HG03460 (cell line): Measurements from ENCODE around the gene ZDHHC14.
"Not testable (repeated sequence)": the region's sequence is repeated elsewhere in the genome, so short reads cannot be mapped to it uniquely, and the experiment has no call there.

Source experiments
- ATAC-seq: cut with Tn5 transposase; IDR thresholded peaks from one replicate; pipeline ENCODE4 v1.9.1; 2021; ENCODE audit not compliant: unreplicated experiment

The ZDHHC14 gene

DNA sequence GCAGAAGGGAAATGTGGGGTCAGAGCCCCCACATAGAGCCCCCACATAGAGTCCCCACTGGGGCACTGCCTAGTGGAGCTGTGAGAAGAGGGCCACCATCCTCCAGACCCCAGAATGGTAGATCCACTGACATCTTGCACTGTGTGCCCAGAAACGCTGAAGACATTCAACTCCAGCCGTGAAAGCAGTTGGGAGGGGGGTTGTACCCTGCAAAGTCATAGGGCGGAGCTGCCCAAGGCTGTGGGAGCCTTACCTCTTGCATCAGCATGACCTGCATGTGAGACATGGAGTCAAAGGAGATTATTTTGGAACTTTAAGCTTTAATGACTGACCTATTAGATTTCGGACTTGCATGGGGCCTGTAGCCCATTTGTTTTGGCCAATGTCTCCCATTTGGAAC is 209.7 kb downstream of the ZDHHC14 start:
- not testable (repeated sequence) for ATAC-seq

DNA sequence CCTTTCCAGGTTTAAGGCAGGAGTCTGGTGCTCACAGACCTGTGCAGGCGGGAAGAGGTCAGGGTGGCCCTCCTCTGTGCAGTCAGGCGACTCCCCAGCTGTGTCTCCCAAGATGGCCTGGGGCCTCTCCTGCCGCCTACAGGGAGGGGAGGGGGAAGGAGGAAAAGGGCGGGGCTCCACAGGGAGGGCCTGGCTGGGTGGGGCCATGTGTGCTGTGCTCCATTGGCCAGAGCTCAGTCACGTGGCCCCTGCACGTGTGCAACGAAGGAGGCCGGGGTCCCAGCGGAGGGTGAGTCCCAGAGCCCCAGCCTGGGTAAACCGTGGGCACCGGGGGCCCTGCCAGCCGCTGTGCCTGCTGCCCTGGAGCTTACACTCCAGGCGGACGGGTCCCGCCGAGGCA is 211.6 kb downstream of the ZDHHC14 start:
- ATAC-seq: no peak

DNA sequence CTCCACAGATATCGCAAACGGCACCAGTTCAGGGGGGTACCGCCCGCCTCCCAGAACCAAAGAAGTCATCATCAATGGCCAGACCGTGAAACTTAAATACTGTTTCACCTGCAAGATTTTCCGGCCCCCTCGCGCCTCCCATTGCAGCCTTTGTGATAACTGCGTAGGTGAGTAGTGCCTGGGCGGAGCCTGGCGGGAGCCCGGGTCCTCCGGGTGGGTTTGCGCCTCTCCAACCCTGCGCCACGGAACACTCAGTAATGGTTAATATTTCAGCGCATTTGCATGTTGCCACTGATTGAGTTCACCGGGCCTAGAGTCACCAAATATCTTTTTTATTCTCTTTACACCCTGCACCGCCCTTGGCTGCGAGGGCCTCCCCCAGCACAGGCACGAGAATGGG is 212.0 kb downstream of the ZDHHC14 start:
- no peak for ATAC-seq

DNA sequence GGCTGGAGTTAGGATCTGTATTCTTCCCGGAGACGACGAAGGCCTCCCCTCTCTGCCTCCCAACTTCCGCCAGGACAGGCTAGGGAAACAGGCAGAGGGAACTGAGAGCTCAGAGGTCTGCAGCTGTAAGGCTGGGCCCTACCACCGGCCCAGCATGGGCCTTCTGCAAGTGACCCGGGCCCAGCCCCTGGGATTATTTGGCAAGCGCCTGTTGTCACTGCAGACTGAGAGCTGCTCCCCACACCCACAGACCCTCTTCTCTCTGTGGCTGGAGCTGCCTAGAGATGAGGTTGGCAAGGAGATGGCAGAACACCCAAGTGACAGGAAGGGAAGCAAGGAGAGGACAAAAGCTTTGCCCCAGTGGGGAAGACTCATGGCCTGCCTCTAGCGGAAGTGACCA is 212.6 kb downstream of the ZDHHC14 start:
- ATAC-seq: no peak

DNA sequence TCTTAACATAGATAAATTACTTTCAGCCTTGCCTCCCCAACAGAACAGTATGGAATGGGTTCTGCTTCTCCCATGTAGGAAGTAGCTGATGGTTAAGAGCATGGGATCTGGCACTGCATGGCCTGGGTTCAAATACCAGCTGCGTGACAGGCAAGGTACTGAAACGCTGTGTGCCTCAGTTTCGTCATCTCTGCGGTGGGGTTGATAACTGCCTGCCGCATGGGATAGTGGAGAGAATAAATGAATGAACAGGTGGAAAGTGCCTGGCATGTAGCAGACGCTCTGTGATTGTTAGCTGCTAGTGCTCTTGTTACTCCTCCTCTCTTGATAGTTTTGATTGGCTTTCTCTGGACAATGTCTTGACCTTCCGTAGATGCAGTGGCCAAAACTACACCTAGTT is 213.3 kb downstream of the ZDHHC14 start:
- no peak for ATAC-seq

DNA sequence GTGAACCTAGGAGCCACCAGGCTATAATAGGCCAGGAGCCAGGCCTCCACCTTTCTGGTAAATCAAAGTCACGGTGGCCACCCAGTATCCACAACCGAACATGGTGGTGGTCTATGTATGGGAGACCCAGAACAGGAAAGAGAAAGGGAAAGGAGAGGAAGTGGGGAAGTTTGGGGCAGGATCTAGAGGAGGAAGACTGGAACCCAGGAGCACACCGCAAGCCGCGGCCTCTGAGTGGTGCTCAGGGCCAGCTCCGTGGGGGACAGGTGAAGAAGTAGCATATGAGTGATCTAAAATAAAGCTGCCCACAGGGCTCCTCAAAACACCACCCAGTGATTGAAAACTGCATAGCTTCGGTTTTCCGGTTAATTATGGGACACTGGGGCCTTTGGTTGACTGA is 214.8 kb downstream of the ZDHHC14 start:
- ATAC-seq: no peak

DNA sequence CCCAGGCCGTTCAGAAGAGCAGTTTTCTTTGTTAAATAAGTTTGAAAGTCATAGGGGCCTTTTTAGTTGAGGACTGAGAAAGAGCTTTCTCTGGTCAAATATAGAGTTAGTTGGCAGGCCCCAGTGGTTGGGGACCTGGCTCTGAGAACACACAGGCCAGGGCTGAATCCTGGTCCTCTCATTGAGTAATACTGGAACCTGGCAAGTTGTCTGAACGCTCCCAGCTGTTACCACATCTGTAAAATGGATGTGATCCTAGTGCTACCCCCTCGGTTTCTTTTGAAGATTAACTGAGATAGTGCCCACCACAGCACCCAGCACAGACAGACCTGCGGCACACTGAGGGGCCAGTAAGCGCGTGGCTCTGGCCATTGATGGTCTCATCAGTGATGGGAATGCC is 215.5 kb downstream of the ZDHHC14 start:
- ATAC-seq: no peak

DNA sequence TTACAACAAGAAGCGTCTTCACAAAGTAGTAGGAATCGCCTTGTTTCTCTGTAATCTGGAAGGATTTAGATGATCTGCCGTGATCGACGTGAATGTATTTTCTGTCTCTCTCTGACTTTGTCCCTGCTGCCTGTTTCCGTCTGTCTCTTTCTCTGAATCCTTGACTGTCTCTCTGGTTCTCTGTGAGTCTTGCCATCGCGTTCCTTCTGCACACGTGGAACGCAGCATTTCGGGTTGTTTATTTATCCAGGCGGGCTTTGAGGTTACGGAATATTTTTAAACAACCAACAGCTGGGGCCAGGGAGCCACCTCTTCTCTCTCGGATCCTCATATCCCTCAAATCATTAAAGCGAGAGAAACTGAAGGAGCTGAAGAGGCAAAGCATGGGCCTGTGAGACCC is 215.9 kb downstream of the ZDHHC14 start:
- no peak for ATAC-seq

DNA sequence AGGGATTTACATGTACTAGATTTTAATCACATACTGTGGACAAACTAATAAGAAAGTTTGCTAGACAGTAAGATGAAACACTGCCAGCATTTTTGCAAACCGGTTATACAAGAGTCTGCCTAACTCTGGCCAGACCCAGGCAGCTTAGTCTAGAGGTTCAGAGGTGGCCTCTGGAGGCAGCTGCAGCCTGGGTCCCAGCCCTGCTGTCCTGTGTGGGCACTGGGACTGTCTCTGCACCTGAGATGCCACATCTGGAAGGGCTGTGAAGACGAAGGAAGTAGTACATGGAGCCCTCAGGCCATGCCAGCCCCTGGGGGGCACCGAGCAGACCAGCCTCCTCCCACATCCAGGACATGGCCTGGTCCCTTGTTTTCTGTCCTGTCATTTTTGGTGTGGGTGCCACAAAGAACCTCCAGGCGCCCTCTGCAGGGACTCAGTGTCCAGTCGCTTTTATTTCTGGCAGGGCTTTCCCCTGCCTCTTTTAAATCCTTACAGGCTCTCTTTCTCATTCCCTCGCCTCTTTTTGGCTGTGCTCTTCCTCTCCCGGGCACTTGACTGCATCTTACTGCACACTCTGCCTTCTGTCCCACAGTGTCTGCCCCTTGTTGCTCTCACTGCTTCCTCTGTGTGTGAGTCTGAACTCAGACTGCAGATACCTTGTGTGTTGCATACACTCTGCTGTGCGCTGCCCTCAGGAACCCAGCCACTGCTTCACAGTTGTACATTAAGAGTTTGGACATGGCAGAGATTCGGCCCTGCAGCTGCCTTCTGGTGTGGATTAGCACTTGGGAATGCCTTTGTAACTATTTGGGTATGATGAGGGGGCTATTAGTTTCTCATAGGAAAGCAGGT is 216.7 kb downstream of the ZDHHC14 start:
- ATAC-seq: no peak

DNA sequence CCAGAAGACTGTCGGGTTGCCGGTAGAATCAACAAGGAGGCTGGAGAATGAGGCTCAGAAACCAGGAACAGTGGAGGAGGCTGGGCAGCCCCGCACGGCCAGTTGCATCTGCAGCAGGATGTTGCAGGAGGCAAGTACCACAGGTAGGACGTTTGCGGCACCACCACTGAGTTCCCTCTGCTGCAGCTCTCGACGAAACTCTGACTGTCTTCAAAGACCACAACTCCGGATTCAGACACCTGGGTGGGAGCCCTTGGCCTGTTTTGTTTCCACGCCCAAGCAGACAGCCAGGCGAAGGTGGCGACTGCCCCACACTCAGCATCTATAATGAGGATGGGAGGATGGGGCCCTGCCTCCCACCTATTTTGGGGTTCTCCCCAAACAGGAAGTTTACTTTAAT is 218.2 kb downstream of the ZDHHC14 start:
- ATAC-seq: no peak

DNA sequence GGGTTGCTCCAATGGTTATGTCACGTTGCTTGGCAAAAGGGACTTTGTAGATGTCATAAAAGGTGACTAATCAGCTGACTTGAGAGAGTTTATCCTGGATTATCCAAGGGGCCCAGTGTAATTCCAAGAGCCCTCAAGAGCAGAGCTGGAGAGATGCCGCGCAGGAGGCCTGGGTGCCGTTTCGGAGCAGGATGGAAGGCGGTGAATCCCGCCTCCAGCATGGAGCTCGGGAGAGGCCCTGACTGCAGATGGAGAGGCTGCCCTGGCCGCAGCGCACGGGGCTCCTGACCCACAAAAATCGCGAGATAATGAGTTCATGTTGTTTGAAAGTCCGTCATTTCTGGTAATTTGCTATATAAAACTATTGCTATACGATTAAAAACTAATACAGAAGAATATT is 219.8 kb downstream of the ZDHHC14 start:
- no peak for ATAC-seq

DNA sequence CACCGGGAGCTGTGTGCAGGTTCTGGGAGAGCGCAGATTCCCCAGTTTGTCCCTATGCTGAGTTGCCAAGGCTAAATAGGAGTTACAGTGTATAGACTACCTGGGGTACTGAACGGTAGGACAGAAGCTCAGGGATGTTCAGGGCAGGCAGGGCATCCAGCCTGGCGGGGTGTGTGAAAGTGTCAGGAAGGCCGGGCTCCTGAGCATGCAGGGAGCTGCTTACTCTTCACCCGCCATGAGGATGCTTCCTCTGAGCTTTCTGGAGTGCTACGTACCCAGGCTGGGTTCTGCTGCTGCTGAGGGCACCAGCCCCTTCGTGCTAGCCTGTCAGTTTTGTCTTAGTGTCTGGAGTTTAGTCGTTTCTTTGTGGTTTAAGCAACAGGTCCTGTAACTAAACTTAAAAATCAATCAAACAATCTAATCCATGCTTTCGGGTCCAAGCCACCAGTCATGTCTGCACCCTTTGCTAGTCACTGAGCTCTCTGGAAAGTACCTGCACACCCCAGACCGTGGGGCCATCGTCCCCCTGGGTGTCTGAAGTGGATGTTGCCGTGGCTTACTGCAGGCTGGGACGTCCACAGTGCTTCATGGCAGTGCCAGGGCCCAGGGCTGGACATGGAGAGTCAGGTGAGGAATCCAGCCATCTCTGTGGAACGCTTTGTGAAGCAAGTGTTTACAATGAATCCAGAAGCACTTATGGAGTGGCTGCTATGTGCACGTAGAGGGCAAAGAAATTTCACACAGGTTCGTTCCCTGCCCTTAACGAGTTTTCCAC is 221.7 kb downstream of the ZDHHC14 start:
- no peak for ATAC-seq

DNA sequence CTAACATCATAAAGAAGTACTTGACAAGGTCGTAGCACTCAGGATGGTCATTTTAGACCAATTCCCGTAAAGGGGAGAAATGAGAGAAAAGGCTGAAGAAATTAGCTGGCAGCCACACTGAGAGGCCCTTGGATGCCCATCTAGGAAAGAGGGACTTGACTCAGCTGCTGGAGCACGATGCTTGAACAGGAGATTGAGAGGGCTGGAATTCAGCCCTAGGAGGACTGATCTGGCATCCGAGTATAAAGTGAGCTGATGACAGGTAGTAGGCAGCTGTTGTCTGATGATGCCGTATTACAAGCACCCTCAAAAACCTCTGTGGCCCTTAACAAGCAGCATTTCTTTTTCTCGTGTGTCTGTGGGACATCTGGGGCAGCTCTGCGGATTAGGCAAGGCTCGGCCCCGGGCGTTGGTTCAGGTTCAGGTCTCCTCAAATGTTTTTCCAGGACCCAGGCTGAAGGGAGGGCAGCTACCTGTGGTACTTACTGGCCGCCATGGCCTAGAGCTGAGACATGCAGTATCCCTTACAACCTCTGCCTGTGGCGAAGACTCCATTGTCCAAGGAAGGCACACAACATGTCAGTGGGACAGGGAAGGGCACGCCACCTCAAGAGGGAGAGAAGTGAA is 222.4 kb downstream of the ZDHHC14 start:
- no peak for ATAC-seq

DNA sequence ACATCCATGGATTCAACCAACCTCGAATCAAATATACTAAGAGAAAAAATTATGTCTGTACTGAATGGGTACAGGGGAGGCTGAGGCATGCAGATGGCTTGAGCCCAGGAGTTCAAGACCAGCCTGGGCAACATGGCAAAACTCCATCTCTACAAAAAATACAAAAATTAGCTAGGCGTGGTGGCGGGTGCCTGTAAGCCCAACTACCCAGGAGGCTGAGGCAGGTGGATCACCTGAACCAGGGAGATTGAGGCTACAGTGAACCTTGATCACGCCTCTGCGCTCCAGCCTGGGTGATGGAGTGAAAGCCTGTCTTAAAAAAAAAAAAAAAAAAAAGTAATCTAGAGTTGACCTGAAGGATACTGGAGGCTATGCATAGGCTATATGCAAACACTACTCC is 223.0 kb downstream of the ZDHHC14 start:
- ATAC-seq: no peak

DNA sequence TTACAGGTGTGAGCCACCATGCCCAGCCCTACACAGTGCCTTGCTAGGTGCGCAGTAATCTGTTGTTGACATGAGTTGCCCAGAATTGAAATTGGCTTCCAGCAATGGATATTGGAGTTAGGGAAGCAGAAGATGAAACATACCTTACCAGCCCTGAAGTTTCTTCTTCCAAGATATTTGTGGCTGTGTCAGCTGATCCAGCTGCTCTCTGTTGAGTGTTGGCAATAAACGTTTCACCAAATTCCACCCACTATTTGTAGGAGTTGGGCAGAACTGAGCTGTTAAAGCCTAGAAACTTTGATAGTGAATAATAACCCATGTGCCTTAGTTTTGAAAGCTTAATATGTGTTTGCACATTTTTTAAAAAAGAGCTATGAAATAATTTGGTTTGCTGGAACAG is 223.8 kb downstream of the ZDHHC14 start:
- ATAC-seq: no peak

DNA sequence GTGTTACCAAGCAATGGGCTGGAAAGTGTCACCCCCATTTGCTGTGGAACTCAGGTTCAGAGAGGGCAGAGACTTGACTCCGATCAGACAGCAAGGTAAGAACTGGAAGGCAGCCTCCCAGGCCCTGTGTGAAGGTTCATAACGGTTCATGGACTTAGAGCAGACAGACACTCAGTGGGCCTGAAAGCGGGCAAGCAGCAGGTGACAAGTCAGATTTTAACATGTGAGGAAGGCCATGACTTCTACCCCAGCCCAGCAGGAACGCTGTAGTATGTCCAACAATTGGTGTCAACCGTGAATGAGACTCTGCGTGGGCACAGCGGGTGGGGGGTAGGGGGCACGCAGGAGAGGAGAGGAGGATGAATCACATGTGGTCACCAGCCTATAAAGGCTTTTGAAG is 224.5 kb downstream of the ZDHHC14 start:
- no peak for ATAC-seq

DNA sequence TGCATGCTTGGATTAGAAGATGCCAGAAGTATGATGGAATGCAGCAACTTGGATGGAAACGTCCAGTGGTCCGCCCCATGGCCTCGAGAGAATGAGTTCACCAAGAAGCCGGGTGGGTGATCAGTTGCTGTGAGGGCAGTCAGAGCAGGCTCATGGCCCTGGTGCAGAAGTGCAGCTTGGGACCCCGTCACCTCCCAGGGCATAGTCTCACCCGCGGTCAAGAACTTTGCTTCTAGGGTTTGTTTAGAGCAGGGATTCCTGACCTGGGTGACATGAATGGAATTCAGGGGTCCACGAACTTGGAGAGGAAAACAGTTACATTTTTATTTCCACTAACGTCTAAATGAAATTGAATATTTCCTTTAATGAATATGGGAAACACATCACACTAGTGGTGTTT is 225.5 kb downstream of the ZDHHC14 start:
- ATAC-seq: no peak

DNA sequence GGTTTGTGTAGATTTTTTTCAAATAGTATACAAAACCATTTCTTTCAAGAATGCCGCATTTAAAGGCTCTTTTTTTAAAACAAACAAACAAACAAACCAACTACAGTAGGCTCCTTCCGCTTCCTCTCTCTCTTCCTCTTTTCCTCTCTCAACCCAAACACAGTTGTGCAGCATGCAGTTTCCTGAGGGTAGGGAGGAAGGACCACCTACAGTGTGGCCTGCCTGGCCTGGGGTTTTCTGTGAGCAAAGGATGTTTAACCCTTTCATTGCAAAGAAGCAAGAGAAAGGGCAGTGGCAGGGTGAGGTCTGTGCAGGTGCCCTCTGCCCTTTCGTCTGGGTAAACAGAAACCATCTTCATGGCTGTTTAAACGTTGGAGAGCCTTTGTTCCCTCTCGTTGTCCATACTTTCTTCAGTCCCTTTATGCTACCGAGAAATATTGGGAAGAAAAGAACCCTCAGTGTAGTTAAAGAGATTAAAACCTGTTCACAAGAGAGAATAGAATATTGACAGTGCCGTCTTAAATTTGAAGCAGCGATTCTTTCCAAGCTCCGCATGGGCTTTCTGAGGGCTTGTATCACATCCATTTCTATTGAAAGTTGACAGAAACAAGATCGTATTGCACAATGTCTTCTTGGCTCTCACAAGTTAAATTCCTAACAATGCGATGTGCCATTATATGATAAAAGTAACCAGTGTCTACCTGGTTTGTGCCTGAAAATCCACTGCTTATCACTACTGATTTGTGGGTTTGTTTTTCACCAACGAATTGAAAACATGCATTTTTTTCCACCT is 226.5 kb downstream of the ZDHHC14 start:
- ATAC-seq: no peak

DNA sequence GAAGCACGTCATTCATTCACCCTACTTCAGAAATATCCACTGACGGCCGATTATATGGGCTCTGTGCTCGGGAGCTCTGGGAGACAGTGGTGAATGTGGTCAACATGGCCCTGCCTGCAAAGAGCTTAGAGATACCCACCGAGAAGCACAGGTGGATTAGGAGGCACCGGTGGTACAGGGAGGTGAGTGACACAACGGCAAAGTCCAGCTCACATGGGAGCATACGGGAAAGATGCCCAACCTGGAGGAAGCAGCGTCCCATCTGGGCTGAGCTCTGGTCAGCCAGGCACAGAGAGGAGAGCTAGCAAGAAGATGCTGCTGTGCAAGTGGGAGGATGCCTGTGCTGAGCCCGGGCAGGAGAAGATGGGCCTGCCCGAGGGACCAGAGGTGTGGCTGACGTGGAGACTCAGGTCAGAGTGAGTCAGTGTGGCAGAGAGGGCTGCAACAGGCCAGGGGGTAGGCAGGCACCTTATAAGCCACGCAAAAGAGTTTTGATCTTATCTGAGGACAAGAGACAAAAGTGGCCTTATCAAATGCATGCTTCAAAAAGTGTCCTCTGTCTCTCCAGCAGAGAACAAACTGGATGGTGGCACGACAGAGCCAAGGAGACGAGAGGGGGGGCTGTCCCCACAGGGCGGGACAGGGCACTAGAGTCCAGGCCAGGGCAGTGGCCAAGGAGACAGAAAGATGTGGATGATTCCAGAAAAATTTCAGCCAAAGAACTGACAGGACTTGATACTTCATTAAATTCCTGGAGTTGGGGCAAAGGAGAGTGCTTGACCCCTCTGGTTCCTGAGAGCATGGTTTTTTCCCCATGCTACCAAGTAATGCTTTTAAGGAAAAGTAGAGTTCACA is 227.5 kb downstream of the ZDHHC14 start:
- no peak for ATAC-seq

DNA sequence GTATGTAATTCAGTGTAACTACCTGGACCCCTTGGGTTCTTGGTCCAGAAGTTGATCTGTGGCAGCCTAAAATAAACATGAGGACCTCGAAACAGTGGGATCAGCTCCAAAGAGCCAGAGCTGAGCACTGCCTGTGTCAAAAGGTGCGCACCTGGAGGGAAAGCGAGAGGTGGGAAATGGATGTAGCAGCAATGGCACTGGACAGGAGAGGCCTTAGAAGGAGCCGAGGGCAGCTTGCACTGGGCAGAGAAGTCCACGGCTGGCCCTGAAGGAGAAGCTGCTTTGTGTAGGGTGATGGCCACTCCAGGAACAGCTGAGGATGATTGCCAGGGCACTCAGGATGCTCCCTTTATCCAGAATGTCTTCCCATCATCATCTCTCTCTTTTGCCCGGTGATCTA is 228.1 kb downstream of the ZDHHC14 start:
- no peak for ATAC-seq
